G401.6 (cell line): ENCODE results near the gene TAMM41.
A peak's percentile ranks its signal among the peaks of the same experiment; 100 is the strongest.
"Not testable (repeated sequence)": the region's sequence is repeated elsewhere in the genome, so short reads cannot be mapped to it uniquely, and the experiment has no call there.

Experiments
- FAIRE-seq: peaks from 2 replicates; lab custom pipeline; 2012; peaks lifted over from hg19 to GRCh38; lab: Jason Lieb, UNC

TAMM41 gene

GRCh38 chr3:11814663-11815062 is 32.0 kb downstream of the TAMM41 start:
- no peak for FAIRE-seq

GRCh38 chr3:11810276-11810675 is 36.4 kb downstream of the TAMM41 start:
- FAIRE-seq = no peak

GRCh38 chr3:11808231-11808630 is 38.5 kb downstream of the TAMM41 start:
- FAIRE-seq = no peak

GRCh38 chr3:11807686-11808085 is 39.0 kb downstream of the TAMM41 start:
- no peak for FAIRE-seq

- no peak for FAIRE-seq
These were observed 41.0 kb downstream of the TAMM41 start for GRCh38 chr3:11805716-11806115.

GRCh38 chr3:11803977-11804892 is 42.5 kb downstream of the TAMM41 start:
- FAIRE-seq = peak; percentile 84

- no peak for FAIRE-seq
These were observed 46.9 kb downstream of the TAMM41 start for GRCh38 chr3:11799791-11800190.

- FAIRE-seq = no peak
These were observed 51.8 kb downstream of the TAMM41 start for GRCh38 chr3:11794927-11795326.

GRCh38 chr3:11791339-11792200 is 55.1 kb downstream of the TAMM41 start:
- FAIRE-seq = no peak

GRCh38 chr3:11789412-11789811 is 57.3 kb downstream of the TAMM41 start:
- no peak for FAIRE-seq

GRCh38 chr3:11784971-11785377 is 61.7 kb downstream of the TAMM41 start:
- FAIRE-seq = no peak

- no peak for FAIRE-seq
These were observed 66.3 kb downstream of the TAMM41 start for GRCh38 chr3:11780341-11780740.

GRCh38 chr3:11779626-11780025 is 67.1 kb downstream of the TAMM41 start:
- FAIRE-seq = no peak

GRCh38 chr3:11778248-11778647 is 68.4 kb downstream of the TAMM41 start:
- no peak for FAIRE-seq

- FAIRE-seq = no peak
These were observed 70.3 kb downstream of the TAMM41 start for GRCh38 chr3:11776346-11776745.

- FAIRE-seq = no peak
These were observed 71.2 kb downstream of the TAMM41 start for GRCh38 chr3:11775493-11775892.

GRCh38 chr3:11774296-11774877 is 72.3 kb downstream of the TAMM41 start:
- FAIRE-seq = no peak

GRCh38 chr3:11771931-11772330 is 74.8 kb downstream of the TAMM41 start:
- FAIRE-seq = not testable (repeated sequence)

- FAIRE-seq = no peak
These were observed 76.0 kb downstream of the TAMM41 start for GRCh38 chr3:11770477-11771391.

- FAIRE-seq = no peak
These were observed 76.8 kb downstream of the TAMM41 start for GRCh38 chr3:11769704-11770476.

- FAIRE-seq = no peak
These were observed 78.1 kb downstream of the TAMM41 start for GRCh38 chr3:11768604-11769003.
